Hematopoietic multipotent progenitor cell (in vitro differentiated cells): ENCODE results near the gene RIMBP2. TPM values are rescaled to one million over a fixed set of nuclear protein-coding genes. Genes with fewer than 3 reads are reported as not detected.

ENCODE experiments used
- DNase-seq, 3 donors: peaks; one replicate each; pipeline ENCODE4 v3.0.0-alpha.2; 2011 to 2015; ENCODE audit warnings: low read depth in 2 of 3, low spot score in 2 of 3
- total RNA-seq: library from RNA; depleted of rRNA; stranded (reverse); fragments of >200 nt; gene quantifications from one replicate; pipeline ENCODE4 v1.2.3, GENCODE V29; 2012

Gene RIMBP2
- total RNA-seq, 1 donor: 0.27 TPM

- no peak for DNase-seq
Observed at GRCh38 chr12:130354407-130354806, 361.7 kb downstream of the RIMBP2 start.

- DNase-seq: no peak
Observed at GRCh38 chr12:130353081-130353480, 363.0 kb downstream of the RIMBP2 start.

GRCh38 chr12:130351326-130351725 lies 364.8 kb downstream of the RIMBP2 start:
- DNase-seq: no peak

GRCh38 chr12:130350715-130351114 lies 365.4 kb downstream of the RIMBP2 start:
- DNase-seq: no peak

- no peak for DNase-seq
Observed at GRCh38 chr12:130347588-130347987, 368.5 kb downstream of the RIMBP2 start.

Other genes with a start within 250 kb of the RIMBP2 start
- gene STX2, start 123.0 kb upstream of the RIMBP2 start, total RNA-seq: 5.9 TPM
- gene RAN, start 155.8 kb upstream of the RIMBP2 start, total RNA-seq: 286 TPM
- gene ADGRD1, start 237.6 kb upstream of the RIMBP2 start, total RNA-seq: 0.54 TPM